K562 (cell line): ENCODE data around the gene GLTP. TPM values are rescaled to one million over a fixed set of nuclear protein-coding genes. Genes with fewer than 3 reads are reported as not detected.

ENCODE experiments used
- ATAC-seq: fragments of 200-7000 bp; cut with Tn5 transposase; 3 replicates; pipeline ENCODE4 v1.9.1; 2020; ENCODE audit warnings: moderate library complexity
- BruUV-seq: library from RNA; stranded (reverse); fragments of 400-500 nt; replicated peaks from 2 replicates; lab custom pipeline; 2021; lab: Mats Ljungman, UMichigan
- CTCF ChIA-PET: fragments of 300-600 bp; formaldehyde crosslinking; extraction: SDS; loops from one replicate; lab custom pipeline; 2021; ENCODE audit warnings: low intra/inter-chr PET ratio; lab: Yijun Ruan, JAX
- POLR2A ChIA-PET: fragments of 300-600, 350-650 bp; sonication (Branson Sonifier 250); formaldehyde crosslinking; extraction: SDS; loops from one replicate; lab custom pipeline; 2021; ENCODE audit warnings: antibody characterized with exemption, inconsistent platforms; lab: Yijun Ruan, JAX
- DNase-seq, 4 experiments: peaks; one replicate each; pipeline versions ENCODE4 v3.0.0 to v3.0.0-alpha.2; 2011 to 2018; ENCODE audit warnings: low spot score in 3 of 4, mixed read lengths in 3 of 4; ENCODE audit errors: extremely low read depth in 1 of 4
- FAIRE-seq: peaks from 2 replicates; lab custom pipeline; 2011; peaks lifted over from hg19 to GRCh38; lab: Jason Lieb, UNC
- H2AFZ ChIP-seq: 2 replicates; pipeline ENCODE4 v1.6.0; 2011; ENCODE audit warnings: low read depth, low read length, control low read depth, inconsistent platforms
- H3K27ac ChIP-seq: fragments of 200-600 bp; 3 replicates; pipeline ENCODE4 v1.8.0; 2011; ENCODE audit warnings: low read depth, mild to moderate bottlenecking, control low read depth, inconsistent platforms, low read length, moderate library complexity, mixed read lengths; ENCODE audit errors: extremely low read depth
- H3K27me3 ChIP-seq, 2 experiments: fragments of 300-600 bp in 1 of 2; 2 replicates in 1 of 2; 3 replicates in 1 of 2; pipeline versions ENCODE4 v1.6.0 to v1.8.0; 2011; ENCODE audit warnings: inconsistent platforms in 2 of 2, low read length in 2 of 2, mild to moderate bottlenecking in 1 of 2, mixed read lengths in 1 of 2, moderate library complexity in 1 of 2; ENCODE audit not compliant: control insufficient read depth in 2 of 2, insufficient read depth in 2 of 2
- H3K36me3 ChIP-seq: fragments of 300-600 bp; 3 replicates; pipeline ENCODE4 v1.8.0; 2011; ENCODE audit warnings: mild to moderate bottlenecking, low read length, inconsistent platforms; ENCODE audit not compliant: control insufficient read depth, insufficient read depth
- H3K4me1 ChIP-seq, 2 experiments: fragments of 200-600 bp in 1 of 2; replicated peaks in 1 of 2; 2 replicates in 1 of 2; 3 replicates in 1 of 2; pipeline versions ENCODE4 v1.5.1 to v1.8.0; 2011; ENCODE audit warnings: inconsistent platforms in 2 of 2, low read length in 2 of 2, mild to moderate bottlenecking in 1 of 2, mixed read lengths in 1 of 2, moderate library complexity in 1 of 2; ENCODE audit not compliant: control insufficient read depth in 2 of 2, insufficient read depth in 2 of 2
- H3K4me2 ChIP-seq: 2 replicates; pipeline ENCODE4 v1.6.1; 2011; ENCODE audit warnings: low read length, control low read depth, inconsistent platforms, mixed read lengths; ENCODE audit not compliant: insufficient read depth
- H3K4me3 ChIP-seq: fragments of 200-600 bp; sonication (generic), shearing (Covaris generic); 2 replicates; pipeline ENCODE4 v1.5.1; 2016; ENCODE audit warnings: control low read depth, inconsistent platforms
- H3K79me2 ChIP-seq: fragments of 200-600 bp; 3 replicates; pipeline ENCODE4 v1.8.0; 2011; ENCODE audit warnings: low read length, inconsistent platforms; ENCODE audit not compliant: control insufficient read depth, insufficient read depth
- H3K9ac ChIP-seq, 2 experiments: 2 replicates each; pipeline versions ENCODE4 v1.6.0 to v1.6.1; 2011; ENCODE audit warnings: low read depth in 2 of 2, low read length in 2 of 2, control low read depth in 1 of 2, inconsistent platforms in 1 of 2, mild to moderate bottlenecking in 1 of 2, mixed read lengths in 1 of 2; ENCODE audit not compliant: insufficient read depth in 1 of 2
- H3K9me1 ChIP-seq: one replicate; pipeline ENCODE4 v1.6.0; 2011; ENCODE audit warnings: inconsistent platforms, mild to moderate bottlenecking, low read length, moderate library complexity; ENCODE audit not compliant: control insufficient read depth, insufficient read depth
- H3K9me3 ChIP-seq: replicated peaks from 2 replicates; pipeline ENCODE4 v1.5.1; 2011; ENCODE audit warnings: low read depth, low read length, inconsistent platforms; ENCODE audit not compliant: control insufficient read depth, insufficient read depth
- H4K20me1 ChIP-seq: replicated peaks from 2 replicates; pipeline ENCODE4 v1.6.1; 2011; ENCODE audit warnings: low read length, inconsistent platforms, mixed read lengths; ENCODE audit not compliant: control insufficient read depth, insufficient read depth
- ADNP ChIP-seq: fragments of 200-800 bp; sonication (Bioruptor generic); IDR thresholded peaks from 2 replicates; pipeline ENCODE4 v1.6.1; 2016; ENCODE audit warnings: missing genetic modification characterization, missing compliant biosample characterization
- BCOR ChIP-seq: fragments of 450-650 bp; IDR thresholded peaks from 2 replicates; pipeline ENCODE4 v1.6.1; 2016
- BMI1 ChIP-seq: fragments of 150-350 bp; IDR thresholded peaks from 2 replicates; pipeline ENCODE4 v1.6.1; 2014; ENCODE audit warnings: low read length
- CHD1 ChIP-seq: fragments of 200-600 bp; sonication (generic); IDR thresholded peaks from one replicate; pipeline ENCODE4 v1.6.1; 2012; ENCODE audit warnings: mild to moderate bottlenecking, moderate library complexity, low read length, inconsistent platforms
- ELF1 ChIP-seq: fragments of 200-800 bp; sonication (Bioruptor generic); IDR thresholded peaks from 2 replicates; pipeline ENCODE4 v1.6.1; 2016; ENCODE audit warnings: missing genetic modification characterization, missing compliant biosample characterization
- ESRRA ChIP-seq: fragments of 450-650 bp; IDR thresholded peaks from 2 replicates; pipeline ENCODE4 v1.6.1; 2014; ENCODE audit warnings: low read depth, mild to moderate bottlenecking, moderate library complexity, borderline replicate concordance
- ETV6 ChIP-seq, 3 experiments: fragments of 150-350 bp in 1 of 3; sonication (generic) in 1 of 3; formaldehyde crosslinking in 1 of 3; IDR thresholded peaks; 2 replicates each; pipeline versions ENCODE4 v1.6.1 to v1.8.0; 2014 to 2022; ENCODE audit warnings: borderline replicate concordance in 2 of 3, low read depth in 2 of 3, antibody characterized with exemption in 1 of 3, low read length in 1 of 3, mild to moderate bottlenecking in 1 of 3, missing genetic modification reagents in 1 of 3
- HDAC2 ChIP-seq: fragments of 450-650 bp; IDR thresholded peaks from 2 replicates; pipeline ENCODE4 v1.6.1; 2016; ENCODE audit warnings: mild to moderate bottlenecking
- KDM1A ChIP-seq, 2 experiments: fragments of 450-650 bp; IDR thresholded peaks; 2 replicates each; pipeline ENCODE4 v1.6.1; 2016; ENCODE audit warnings: mild to moderate bottlenecking in 2 of 2
- PTRF ChIP-seq: fragments of 450-650 bp; IDR thresholded peaks from 2 replicates; pipeline ENCODE4 v1.6.1; 2016; ENCODE audit warnings: mild to moderate bottlenecking, missing genetic modification characterization, missing compliant biosample characterization
- RBM25 ChIP-seq: fragments of 200-400 bp; formaldehyde crosslinking; IDR thresholded peaks from 2 replicates; pipeline ENCODE4 v1.6.1; 2018; ENCODE audit warnings: low read length, low read depth, moderate library complexity; ENCODE audit not compliant: severe bottlenecking
- SMARCA5 ChIP-seq: fragments of 450-650 bp; IDR thresholded peaks from 2 replicates; pipeline ENCODE4 v1.6.1; 2016
- ZEB2 ChIP-seq: fragments of 450-650 bp; IDR thresholded peaks from 2 replicates; pipeline ENCODE4 v1.6.1; 2016
- ZNF121 ChIP-seq: sonication (generic); formaldehyde crosslinking; conservative IDR thresholded peaks from 2 replicates; pipeline ENCODE4 v1.8.0; 2022; ENCODE audit warnings: missing genetic modification reagents
- ZNF589 ChIP-seq: fragments of 200-800 bp; sonication (Bioruptor generic); IDR thresholded peaks from 2 replicates; pipeline ENCODE4 v1.6.1; 2016; ENCODE audit warnings: low read depth, missing genetic modification characterization, missing compliant biosample characterization
- WGBS: fragments of 100-300 bp; shearing (Covaris generic); methylation state at CpG from one replicate; pipeline ENCODE4 v1.1.6; 2016; ENCODE audit warnings: low coverage, mixed read lengths; ENCODE audit not compliant: insufficient coverage; ENCODE audit errors: missing lambda C conversion rate; 5-methylcytosine and 5-hydroxymethylcytosine counted together
- in situ Hi-C: fragments of 300-500 bp; cut with MboI; formaldehyde crosslinking; loops from 4 replicates; pipeline ENCODE4 v1.15.0; 2018; ENCODE audit warnings: inconsistent platforms, mixed read lengths
- intact Hi-C: fragments of 100-400 bp; cut with micrococcal nuclease; formaldehyde crosslinking; loops from 2 replicates; pipeline ENCODE4 v1.14.2; 2022
- polyA plus RNA-seq, 8 experiments: library from polyadenylated mRNA; depleted of rRNA in 4 of 8; stranded (reverse) in 5 of 8; unstranded in 3 of 8; fragments of >200 nt; fragmentation: Nextera tagmentation in 2 of 8; fragmentation: Illumina TruSeq in 1 of 8; extraction: Ambion mirVana in 2 of 8; extraction: Trizol in 1 of 8; gene quantifications; 2 replicates each; pipeline versions ENCODE4 v1.2.1 to v1.2.3, GENCODE V29; 2011 to 2014; ENCODE audit warnings: inconsistent platforms in 1 of 8, missing spikeins in 1 of 8
- total RNA-seq, 7 experiments: library from RNA; depleted of rRNA in 6 of 7; stranded (reverse); fragments of >200 nt in 6 of 7; fragmentation: Illumina TruSeq in 2 of 7; extraction: Trizol in 2 of 7; gene quantifications; 2 replicates each; pipeline versions ENCODE4 v1.2.1 to v1.2.3, GENCODE V29; 2011 to 2021; ENCODE audit warnings: low replicate concordance in 1 of 7
- TF ChIP-seq, protein P1 (sequence below): sonication (generic); formaldehyde crosslinking; IDR thresholded peaks from 2 replicates; pipeline ENCODE4 v1.8.0; 2022; ENCODE audit warnings: mild to moderate bottlenecking, low read depth, missing genetic modification reagents
- TF ChIP-seq, protein P2 (sequence below): fragments of 450-650 bp; IDR thresholded peaks from 2 replicates; pipeline ENCODE4 v1.7.0; 2016; ENCODE audit warnings: borderline replicate concordance

GLTP gene
- total and polyA plus RNA-seq, 9 of the 15 experiments (the other 6 are each of a cell fraction or from before 2014, with no cell fraction given) = 4.4 to 8.3 (median 6.1) TPM

DNA sequence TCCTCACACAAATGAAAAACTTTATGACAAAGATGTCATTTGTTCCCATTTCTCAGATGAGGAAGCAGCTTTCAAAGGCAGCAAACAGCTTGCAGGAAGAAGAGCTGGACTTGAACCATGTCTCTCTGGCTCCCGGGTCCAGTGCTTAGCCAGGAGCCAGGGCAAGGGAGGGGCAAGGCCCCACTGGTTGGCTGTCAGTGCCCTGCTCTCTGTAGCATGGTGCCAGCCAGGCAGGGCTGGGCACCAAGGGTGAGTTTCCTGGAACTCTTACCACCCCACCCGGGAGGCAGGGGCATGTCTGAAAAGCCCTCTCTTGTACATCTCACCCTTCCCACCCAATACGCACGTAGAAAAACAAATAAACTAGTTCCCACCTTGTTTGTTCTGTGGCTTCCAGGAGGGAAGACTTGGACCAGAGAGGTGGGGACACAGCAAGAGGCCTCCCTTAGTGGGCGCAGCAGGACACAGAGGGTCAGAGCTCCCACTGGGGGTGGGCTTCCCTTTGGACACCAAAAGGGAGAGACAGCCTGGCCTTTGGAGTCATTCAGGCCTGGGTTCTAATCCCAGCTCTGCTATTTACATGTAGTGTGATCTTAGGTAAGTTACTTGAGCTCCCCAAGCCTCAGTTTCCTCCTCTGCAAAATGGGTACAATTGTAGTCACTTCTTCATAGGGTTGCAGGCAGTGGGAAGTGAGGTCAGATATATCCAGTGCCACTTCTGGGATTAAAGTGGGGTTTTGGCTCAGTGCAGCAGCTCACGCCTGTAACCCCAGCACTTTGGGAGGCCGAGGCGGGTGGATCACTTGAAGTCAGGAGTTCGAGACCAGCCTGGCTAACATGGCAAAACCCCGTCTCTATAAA, 64.4 kb downstream of the GLTP start (continued):
- TF ChIP-seq RBM25 = peak; percentile 79

DNA sequence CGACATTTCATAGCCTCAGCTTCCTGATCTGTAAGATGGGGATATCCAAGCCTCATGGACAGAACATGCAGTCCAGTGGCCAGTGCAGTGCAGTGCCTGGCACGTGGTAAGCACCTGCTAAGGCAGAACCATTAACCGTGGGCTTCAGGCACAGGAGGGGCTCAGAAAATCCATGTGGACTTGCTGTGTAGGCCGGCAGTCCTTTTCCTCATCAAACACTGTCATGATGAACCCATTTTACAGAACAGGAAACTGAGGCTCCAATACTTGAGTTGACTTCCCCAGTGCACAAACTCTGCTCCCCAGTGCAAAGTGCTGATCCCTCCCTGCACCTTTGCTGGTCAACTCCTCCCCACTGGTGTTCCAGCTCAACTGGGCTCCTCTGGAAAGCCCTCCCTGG, 65.1 kb downstream of the GLTP start:
- BruUV-seq = no TSS peak
- Histone ChIP-seq H3K9me3 (no peaks in the 10 kb centered on the region), H3K36me3 (no peaks in the 10 kb centered on the region), H3K79me2 (no peaks in the 10 kb centered on the region), H3K27me3 (peaks cover 9 to 42% of the 10 kb centered on the region in 2 experiments; a peak in 4 of 5 replicates), H3K4me3 (no peak overlapping the region), H3K27ac (no peak overlapping the region), H3K9me1 (no peaks in the 10 kb centered on the region), H4K20me1 (no peaks in the 10 kb centered on the region; the same call in 1 of the 2 replicates), H3K9ac (no peak overlapping the region), H3K4me1 (no peaks in the 10 kb centered on the region; a peak in 1 of 5 replicates), H3K4me2 (no peak overlapping the region), H2AFZ (no peak overlapping the region)
- in situ Hi-C loops = no loop called here
- FAIRE-seq (no peak), ATAC-seq (no peak), DNase-seq (no peak)
- TF ChIP-seq BCOR (peak; percentile 83), SMARCA5 (peak; percentile 96), ZEB2 (no peak), HDAC2 (0 out of 2 replicates have a peak, but pooled peaks have one; percentile 40), RBM25 (peak; percentile 97), ESRRA (peak; percentile 62), PTRF (tag) (no peak), ZNF589 (CRISPR knock-in tag) (no peak), CHD1 (no peak), ETV6 (IDR thresholded peaks at IDR 0.05; ENCODE audit: borderline replicate concordance in 1 of 2, low read depth in 2 of 2, low read length in 1 of 2) (no peak), ETV6 (CRISPR knock-in tag; IDR thresholded peaks at IDR 0.05; ENCODE audit: borderline replicate concordance) (no peak), KDM1A (IDR thresholded peaks at IDR 0.05) (peak; percentile 56 to 71; a peak in 3 of 4 replicates), ADNP (tag) (peak; percentile 70), BMI1 (no peak), ELF1 (tag) (no peak), ZNF121 (CRISPR knock-in tag) (0 out of 2 replicates have a peak, but pooled peaks have one; percentile 12)
- TF ChIP-seq, protein P1, sequence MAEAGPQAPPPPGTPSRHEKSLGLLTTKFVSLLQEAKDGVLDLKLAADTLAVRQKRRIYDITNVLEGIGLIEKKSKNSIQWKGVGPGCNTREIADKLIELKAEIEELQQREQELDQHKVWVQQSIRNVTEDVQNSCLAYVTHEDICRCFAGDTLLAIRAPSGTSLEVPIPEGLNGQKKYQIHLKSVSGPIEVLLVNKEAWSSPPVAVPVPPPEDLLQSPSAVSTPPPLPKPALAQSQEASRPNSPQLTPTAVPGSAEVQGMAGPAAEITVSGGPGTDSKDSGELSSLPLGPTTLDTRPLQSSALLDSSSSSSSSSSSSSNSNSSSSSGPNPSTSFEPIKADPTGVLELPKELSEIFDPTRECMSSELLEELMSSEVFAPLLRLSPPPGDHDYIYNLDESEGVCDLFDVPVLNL (CRISPR knock-in tag) = no peak
- TF ChIP-seq, protein P2, sequence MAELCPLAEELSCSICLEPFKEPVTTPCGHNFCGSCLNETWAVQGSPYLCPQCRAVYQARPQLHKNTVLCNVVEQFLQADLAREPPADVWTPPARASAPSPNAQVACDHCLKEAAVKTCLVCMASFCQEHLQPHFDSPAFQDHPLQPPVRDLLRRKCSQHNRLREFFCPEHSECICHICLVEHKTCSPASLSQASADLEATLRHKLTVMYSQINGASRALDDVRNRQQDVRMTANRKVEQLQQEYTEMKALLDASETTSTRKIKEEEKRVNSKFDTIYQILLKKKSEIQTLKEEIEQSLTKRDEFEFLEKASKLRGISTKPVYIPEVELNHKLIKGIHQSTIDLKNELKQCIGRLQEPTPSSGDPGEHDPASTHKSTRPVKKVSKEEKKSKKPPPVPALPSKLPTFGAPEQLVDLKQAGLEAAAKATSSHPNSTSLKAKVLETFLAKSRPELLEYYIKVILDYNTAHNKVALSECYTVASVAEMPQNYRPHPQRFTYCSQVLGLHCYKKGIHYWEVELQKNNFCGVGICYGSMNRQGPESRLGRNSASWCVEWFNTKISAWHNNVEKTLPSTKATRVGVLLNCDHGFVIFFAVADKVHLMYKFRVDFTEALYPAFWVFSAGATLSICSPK = no peak
- CTCF ChIA-PET = no interaction called here
- intact Hi-C loops = no loop called here
- 0% methylated on average over 4 of the region's 4 CpGs for WGBS
- POLR2A ChIA-PET = interaction anchor here (0.7 kb wide), 1 partner anchor 303 kb away, joined by 3 read pairs; no protein-coding TSS in a partner anchor
